PC-9 (cell line): ENCODE data around the gene CHMP2A.

Experiments
- EZH2 ChIP-seq: fragments of 200-600 bp; sonication (generic); IDR thresholded peaks from 2 replicates; pipeline ENCODE4 v1.8.0; 2017; ENCODE audit warnings: antibody characterized with exemption, low read depth
- TF ChIP-seq, protein P1 (sequence below): fragments of 200-600 bp; sonication (generic); conservative IDR thresholded peaks from 2 replicates; pipeline ENCODE4 v1.6.1; 2017; ENCODE audit warnings: mixed run types, antibody characterized with exemption, mild to moderate bottlenecking, moderate library complexity

DNA sequence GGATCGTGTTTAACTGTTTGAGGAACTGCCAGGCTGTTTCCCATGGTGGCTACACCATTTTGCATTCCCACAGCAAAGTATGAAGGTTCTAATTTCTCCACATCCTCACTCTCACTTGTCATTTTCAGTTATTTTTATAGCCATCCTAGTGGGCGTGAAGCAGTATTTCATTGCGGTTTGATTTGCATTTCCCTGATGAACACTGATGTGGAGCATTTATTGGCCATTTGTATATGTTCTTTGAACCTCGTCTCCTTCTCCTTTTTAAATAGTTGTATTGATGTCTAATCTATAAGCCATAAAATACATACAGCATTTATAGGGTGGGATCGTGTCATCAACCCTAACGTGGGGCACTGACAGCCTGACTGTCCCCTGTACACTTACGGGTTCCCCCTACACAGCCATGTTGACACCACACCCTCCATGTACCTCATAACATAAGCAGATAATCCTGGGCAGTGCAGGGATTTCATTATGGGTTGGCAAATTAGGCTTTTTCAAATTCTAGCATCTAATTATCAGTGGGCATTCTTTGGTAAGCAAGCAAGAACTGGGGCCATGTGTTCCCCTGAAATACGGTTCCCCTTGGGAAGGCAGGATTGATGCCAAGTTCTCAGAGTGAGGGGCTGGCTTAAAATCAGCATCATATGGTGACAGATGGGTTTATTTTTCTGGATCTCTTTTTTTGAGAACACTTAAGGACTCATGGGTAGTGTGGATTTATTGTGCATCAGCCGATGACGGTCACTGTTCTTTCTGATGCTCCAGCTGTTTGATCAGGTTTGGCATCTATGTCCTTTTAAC lies 23.7 kb downstream of the CHMP2A start:
- TF ChIP-seq, protein P1, sequence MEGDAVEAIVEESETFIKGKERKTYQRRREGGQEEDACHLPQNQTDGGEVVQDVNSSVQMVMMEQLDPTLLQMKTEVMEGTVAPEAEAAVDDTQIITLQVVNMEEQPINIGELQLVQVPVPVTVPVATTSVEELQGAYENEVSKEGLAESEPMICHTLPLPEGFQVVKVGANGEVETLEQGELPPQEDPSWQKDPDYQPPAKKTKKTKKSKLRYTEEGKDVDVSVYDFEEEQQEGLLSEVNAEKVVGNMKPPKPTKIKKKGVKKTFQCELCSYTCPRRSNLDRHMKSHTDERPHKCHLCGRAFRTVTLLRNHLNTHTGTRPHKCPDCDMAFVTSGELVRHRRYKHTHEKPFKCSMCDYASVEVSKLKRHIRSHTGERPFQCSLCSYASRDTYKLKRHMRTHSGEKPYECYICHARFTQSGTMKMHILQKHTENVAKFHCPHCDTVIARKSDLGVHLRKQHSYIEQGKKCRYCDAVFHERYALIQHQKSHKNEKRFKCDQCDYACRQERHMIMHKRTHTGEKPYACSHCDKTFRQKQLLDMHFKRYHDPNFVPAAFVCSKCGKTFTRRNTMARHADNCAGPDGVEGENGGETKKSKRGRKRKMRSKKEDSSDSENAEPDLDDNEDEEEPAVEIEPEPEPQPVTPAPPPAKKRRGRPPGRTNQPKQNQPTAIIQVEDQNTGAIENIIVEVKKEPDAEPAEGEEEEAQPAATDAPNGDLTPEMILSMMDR: no peak
- no peak for TF ChIP-seq EZH2
